H9 (cell line): ENCODE results near the gene DIAPH2. TPM values are rescaled to one million over a fixed set of nuclear protein-coding genes. Genes with fewer than 3 reads are reported as not detected.

Experiments
- DNase-seq: peaks from one replicate; pipeline ENCODE4 v3.0.0-alpha.2; 2017
- H2AFZ ChIP-seq: one replicate; pipeline ENCODE4 v1.6.1; 2013; ENCODE audit warnings: mild to moderate bottlenecking, low read length, control low read depth, moderate library complexity
- H2AK5ac ChIP-seq: 2 replicates; pipeline ENCODE4 v1.6.1; 2013; ENCODE audit warnings: low read length, control low read depth, mixed read lengths; ENCODE audit not compliant: insufficient read length
- H2BK120ac ChIP-seq: one replicate; pipeline ENCODE4 v1.6.1; 2013; ENCODE audit warnings: low read depth, mild to moderate bottlenecking, low read length, control low read depth, inconsistent platforms; ENCODE audit not compliant: poor library complexity, severe bottlenecking
- H2BK12ac ChIP-seq: 2 replicates; pipeline ENCODE4 v1.6.1; 2013; ENCODE audit warnings: low read length, control low read depth, mixed read lengths, low read depth; ENCODE audit not compliant: insufficient read length
- H2BK15ac ChIP-seq: 2 replicates; pipeline ENCODE4 v1.6.1; 2013; ENCODE audit warnings: low read depth, low read length, control low read depth
- H2BK20ac ChIP-seq: one replicate; pipeline ENCODE4 v1.6.1; 2013; ENCODE audit warnings: low read depth, mild to moderate bottlenecking, low read length, control low read depth, inconsistent platforms; ENCODE audit not compliant: poor library complexity, severe bottlenecking
- H2BK5ac ChIP-seq: 2 replicates; pipeline ENCODE4 v1.6.1; 2013; ENCODE audit warnings: low read length, control low read depth, mixed read lengths; ENCODE audit not compliant: insufficient read length
- H3K14ac ChIP-seq: 2 replicates; pipeline ENCODE4 v1.6.1; 2013; ENCODE audit warnings: low read length, control low read depth; ENCODE audit not compliant: insufficient read depth
- H3K18ac ChIP-seq: 2 replicates; pipeline ENCODE4 v1.6.1; 2013; ENCODE audit warnings: low read depth, mild to moderate bottlenecking, mixed read lengths, low read length, control low read depth; ENCODE audit not compliant: insufficient read length
- H3K23ac ChIP-seq: 2 replicates; pipeline ENCODE4 v1.6.1; 2013; ENCODE audit warnings: low read length, control low read depth, mixed read lengths, low read depth; ENCODE audit not compliant: insufficient read length
- H3K23me2 ChIP-seq: 2 replicates; pipeline ENCODE4 v1.6.1; 2013; ENCODE audit warnings: low read depth, mild to moderate bottlenecking, mixed read lengths, low read length, control low read depth; ENCODE audit not compliant: insufficient read length, poor library complexity, severe bottlenecking
- H3K27ac ChIP-seq: 2 replicates; pipeline ENCODE4 v1.5.1; 2013; ENCODE audit warnings: low read length, control low read depth, mixed read lengths, low read depth; ENCODE audit not compliant: insufficient read length
- H3K27me3 ChIP-seq: 2 replicates; pipeline ENCODE4 v1.6.1; 2013; ENCODE audit warnings: low read length, control low read depth, inconsistent platforms; ENCODE audit not compliant: insufficient read depth
- H3K4ac ChIP-seq: 2 replicates; pipeline ENCODE4 v1.6.1; 2013; ENCODE audit warnings: low read depth, mild to moderate bottlenecking, control low read depth, inconsistent platforms, low read length, moderate library complexity
- H3K4me1 ChIP-seq: 2 replicates; pipeline ENCODE4 v1.6.1; 2013; ENCODE audit warnings: low read length, control low read depth, inconsistent platforms; ENCODE audit not compliant: insufficient read depth
- H3K4me2 ChIP-seq: 2 replicates; pipeline ENCODE4 v1.6.1; 2013; ENCODE audit warnings: low read length, control low read depth, mixed read lengths; ENCODE audit not compliant: insufficient read length, insufficient read depth
- H3K56ac ChIP-seq: 2 replicates; pipeline ENCODE4 v1.6.1; 2013; ENCODE audit warnings: low read depth, mild to moderate bottlenecking, mixed read lengths, low read length, control low read depth; ENCODE audit not compliant: insufficient read length
- H3K79me1 ChIP-seq: 2 replicates; pipeline ENCODE4 v1.6.1; 2013; ENCODE audit warnings: low read depth, mild to moderate bottlenecking, moderate library complexity, low read length, control low read depth, inconsistent platforms; ENCODE audit not compliant: insufficient read depth, poor library complexity, severe bottlenecking
- H3K79me2 ChIP-seq: 2 replicates; pipeline ENCODE4 v1.6.1; 2013; ENCODE audit warnings: low read length, control low read depth, inconsistent platforms; ENCODE audit not compliant: insufficient read depth
- H3K9ac ChIP-seq: 2 replicates; pipeline ENCODE4 v1.6.1; 2013; ENCODE audit warnings: low read length, control low read depth, mixed read lengths; ENCODE audit not compliant: insufficient read length; ENCODE audit errors: extremely low read depth
- H3K9me3 ChIP-seq: one replicate; pipeline ENCODE4 v1.6.1; 2013; ENCODE audit warnings: low read depth, low read length, inconsistent platforms; ENCODE audit not compliant: control insufficient read depth
- H3T11ph ChIP-seq: one replicate; pipeline ENCODE4 v1.6.1; 2013; ENCODE audit warnings: mild to moderate bottlenecking, low read length, control low read depth, inconsistent platforms
- H4K20me1 ChIP-seq: one replicate; pipeline ENCODE4 v1.6.1; 2013; ENCODE audit not compliant: control insufficient read depth, insufficient read length, insufficient read depth
- H4K5ac ChIP-seq: 2 replicates; pipeline ENCODE4 v1.6.1; 2013; ENCODE audit warnings: low read depth, mild to moderate bottlenecking, mixed read lengths, low read length, control low read depth; ENCODE audit not compliant: insufficient read length
- H4K8ac ChIP-seq: replicated peaks from 2 replicates; pipeline ENCODE4 v1.6.1; 2013; ENCODE audit warnings: low read length, control low read depth, mixed read lengths, low read depth; ENCODE audit not compliant: insufficient read length
- H4K91ac ChIP-seq: 2 replicates; pipeline ENCODE4 v1.6.1; 2013; ENCODE audit warnings: low read depth, mild to moderate bottlenecking, moderate library complexity, mixed read lengths, low read length, control low read depth; ENCODE audit not compliant: insufficient read length
- H3K27ac Mint-ChIP-seq, 3 experiments: 2 replicates in 2 of 3; 3 replicates in 1 of 3; pipeline ENCODE4 v1.8.0; 2020 to 2021; ENCODE audit warnings: mixed read lengths in 3 of 3, mild to moderate bottlenecking in 1 of 3, moderate library complexity in 1 of 3
- H3K27me3 Mint-ChIP-seq: 2 replicates; pipeline ENCODE4 v1.8.0; 2021; ENCODE audit warnings: low read depth, mild to moderate bottlenecking, moderate library complexity, mixed read lengths
- H3K36me3 Mint-ChIP-seq, 3 experiments: 2 replicates in 2 of 3; 3 replicates in 1 of 3; pipeline ENCODE4 v1.8.0; 2020 to 2021; ENCODE audit warnings: low read depth in 3 of 3, mixed read lengths in 3 of 3; ENCODE audit not compliant: insufficient read depth in 1 of 3
- H3K4me1 Mint-ChIP-seq, 2 experiments: 2 replicates each; pipeline ENCODE4 v1.8.0; 2020; ENCODE audit warnings: mixed read lengths in 2 of 2
- H3K4me3 Mint-ChIP-seq, 2 experiments: 2 replicates in 1 of 2; 3 replicates in 1 of 2; pipeline ENCODE4 v1.8.0; 2020 to 2021; ENCODE audit warnings: mild to moderate bottlenecking in 2 of 2, mixed read lengths in 2 of 2, moderate library complexity in 1 of 2
- H3K9me3 Mint-ChIP-seq, 2 experiments: 2 replicates in 1 of 2; 3 replicates in 1 of 2; pipeline ENCODE4 v1.8.0; 2020; ENCODE audit warnings: mild to moderate bottlenecking in 2 of 2, mixed read lengths in 2 of 2, moderate library complexity in 1 of 2
- CTCF ChIP-seq: fragments of 200-600 bp; sonication (generic); conservative IDR thresholded peaks from 3 replicates; pipeline ENCODE4 v1.8.0; 2021; ENCODE audit warnings: antibody characterized with exemption, mild to moderate bottlenecking
- WGBS: extraction: QIAGEN DNeasy Blood & Tissue Kit; methylation state at CpG from one replicate; pipeline ENCODE4 v1.1.7; 2013; ENCODE audit warnings: missing lambda C conversion rate, low lambda C conversion rate, mixed read lengths; ENCODE audit not compliant: insufficient read length; ENCODE audit errors: extremely low coverage; 5-methylcytosine and 5-hydroxymethylcytosine counted together
- total RNA-seq: library from RNA; stranded (reverse); gene quantifications from 2 replicates; pipeline ENCODE4 v1.2.1, GENCODE V29; 2021

DIAPH2 gene
- total RNA-seq, 1 experiment from 2014 or later, result 45.4 TPM

- no peaks in the 10 kb centered on the region for H3K4me1 ChIP-seq
- no peak overlapping the region for H2BK120ac ChIP-seq
- no peak overlapping the region for H3K23ac ChIP-seq
- H4K5ac ChIP-seq, result no peak overlapping the region
- H3K56ac ChIP-seq, result no peak overlapping the region
- H3K27ac ChIP-seq, result no peak overlapping the region
- Mint-ChIP-seq H3K27ac (no peak overlapping the region), H3K4me1 (peaks cover 0 to 2% of the 10 kb centered on the region in 2 experiments), H3K27me3 (no peaks in the 10 kb centered on the region), H3K36me3 (peaks cover 4 to 20% (median 6%) of the 10 kb centered on the region in 3 experiments; a peak in 6 of 7 replicates), H3K9me3 (peaks cover 9 to 13% of the 10 kb centered on the region in 2 experiments; a peak in 4 of 5 replicates), H3K4me3 (no peak overlapping the region)
- H3K79me1 ChIP-seq, result no peaks in the 10 kb centered on the region
- no peak overlapping the region for H3K4ac ChIP-seq
- no peak overlapping the region for H2AK5ac ChIP-seq
- no peak overlapping the region for H2BK12ac ChIP-seq
- H3K4me2 ChIP-seq, result no peak overlapping the region
- WGBS, result no CpG with 5 or more reads among the region's 5 CpGs
- H2AFZ ChIP-seq, result no peak overlapping the region
- no peaks in the 10 kb centered on the region for H3K27me3 ChIP-seq
- H3T11ph ChIP-seq, result no peak overlapping the region
- no peaks in the 10 kb centered on the region for H3K79me2 ChIP-seq
- no peak overlapping the region for H3K18ac ChIP-seq
- no peak overlapping the region for H3K14ac ChIP-seq
- H3K23me2 ChIP-seq, result no peaks in the 10 kb centered on the region
- H4K91ac ChIP-seq, result no peak overlapping the region
- H2BK20ac ChIP-seq, result no peak overlapping the region
- H3K9ac ChIP-seq, result peak overlapping the region; percentile 31
- H4K8ac ChIP-seq, result no peak overlapping the region
- no peak overlapping the region for H2BK15ac ChIP-seq
- no peak for TF ChIP-seq CTCF
- no peak for DNase-seq
- no peaks in the 10 kb centered on the region for H3K9me3 ChIP-seq
- H2BK5ac ChIP-seq, result no peak overlapping the region
- H4K20me1 ChIP-seq, result no peaks in the 10 kb centered on the region
These were observed 902.5 kb downstream of the DIAPH2 start for GRCh38 chrX:97587171-97587570.
